ENCODE results near the gene SLC39A11. TPM values are rescaled to one million over a fixed set of nuclear protein-coding genes. Genes with fewer than 3 reads are reported as not detected.
"Not testable (repeated sequence)": the region's sequence is repeated elsewhere in the genome, so short reads cannot be mapped to it uniquely, and the experiment has no call there.

Gene SLC39A11
- total RNA-seq, 1 experiment from 2014 or later = 46.4 TPM

DNA sequence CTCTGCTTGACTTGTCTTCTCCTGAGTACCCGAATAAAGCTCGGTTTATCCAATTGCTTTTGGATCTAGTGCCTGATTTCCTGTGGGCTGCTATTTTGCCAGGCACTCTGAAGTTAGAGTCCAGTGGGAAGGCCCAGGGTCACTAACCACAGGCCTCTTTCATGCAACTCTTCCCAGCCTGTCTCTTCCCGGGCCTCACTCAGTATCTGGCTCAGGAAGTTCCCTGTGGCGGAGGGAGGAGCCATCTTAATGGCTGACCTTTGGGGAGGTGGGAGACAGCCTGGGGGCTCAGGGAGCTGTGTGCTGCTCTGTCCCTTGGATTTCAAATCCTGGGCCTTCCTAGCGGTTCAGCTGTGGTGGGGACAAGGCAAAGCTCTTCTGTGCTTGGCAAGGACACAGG lies 328.5 kb downstream of the SLC39A11 start:
- H3K4me3 ChIP-seq (replicated peaks in 1 of 2; ENCODE audit: low read depth in 1 of 2, low read length in 2 of 2) = no peak overlapping the region
- H3K79me2 ChIP-seq (ENCODE audit: insufficient read depth, low read length) = no peaks in the 10 kb centered on the region
- no peaks in the 10 kb centered on the region for H3K9me2 ChIP-seq (ENCODE audit: insufficient read depth)
- no peaks in the 10 kb centered on the region for H3K4me1 ChIP-seq (ENCODE audit: control insufficient read depth in 1 of 2, insufficient read depth in 2 of 2, low read length in 2 of 2)
- DNase-seq (ENCODE audit: low read depth, low spot score) (no peak), ATAC-seq (no peak)
- CTCF ChIA-PET = no interaction called here
- TF ChIP-seq RAD21 (IDR thresholded peaks at IDR 0.05; ENCODE audit: low read depth) = no peak
- no peak for TF ChIP-seq JUND (IDR thresholded peaks at IDR 0.05)
- TF ChIP-seq REST (IDR thresholded peaks at IDR 0.05; ENCODE audit: low read depth) = no peak
- TF ChIP-seq CTCF (IDR thresholded peaks at IDR 0.05 in 2 of 3, conservative IDR thresholded peaks at IDR 0.05 in 1 of 3; ENCODE audit: borderline replicate concordance in 1 of 3, insufficient read depth in 1 of 3, low read depth in 2 of 3, low read length in 2 of 3) = no peak
- no peak for TF ChIP-seq EZH2 (IDR thresholded peaks at IDR 0.05)
- TF ChIP-seq FOSL1 (IDR thresholded peaks at IDR 0.05; ENCODE audit: low read depth) = no peak
- no peak for TF ChIP-seq CBX3 (IDR thresholded peaks at IDR 0.05; ENCODE audit: low read depth)
- TF ChIP-seq CEBPB (IDR thresholded peaks at IDR 0.05; ENCODE audit: low read depth) = no peak
- TF ChIP-seq, protein P1, sequence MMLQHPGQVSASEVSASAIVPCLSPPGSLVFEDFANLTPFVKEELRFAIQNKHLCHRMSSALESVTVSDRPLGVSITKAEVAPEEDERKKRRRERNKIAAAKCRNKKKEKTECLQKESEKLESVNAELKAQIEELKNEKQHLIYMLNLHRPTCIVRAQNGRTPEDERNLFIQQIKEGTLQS (IDR thresholded peaks at IDR 0.05) = no peak
- TF ChIP-seq SP1 (IDR thresholded peaks at IDR 0.05; ENCODE audit: low read depth) = no peak
- no peak for TF ChIP-seq ZNF274 (IDR thresholded peaks at IDR 0.05; ENCODE audit: low read depth, low read length)
- POLR2A ChIA-PET = no interaction called here
- no peak overlapping the region for H2AFZ ChIP-seq (ENCODE audit: low read depth, low read length, poor library complexity, severe bottlenecking)
- intact Hi-C loops (cut with micrococcal nuclease) = no loop called here
- H3K9ac ChIP-seq (ENCODE audit: low read length) = no peak overlapping the region
- H3K36me3 ChIP-seq (ENCODE audit: control insufficient read depth in 1 of 2, insufficient read depth in 2 of 2, low read length in 2 of 2) = no peaks in the 10 kb centered on the region
- H3K27ac ChIP-seq (ENCODE audit: low read depth, low read length) = no peak overlapping the region
- no peaks in the 10 kb centered on the region for H3K27me3 ChIP-seq (ENCODE audit: insufficient read depth, low read length)
- H4K20me1 ChIP-seq (ENCODE audit: insufficient read depth) = no peaks in the 10 kb centered on the region
- H3K4me2 ChIP-seq (ENCODE audit: low read length) = no peak overlapping the region
- H3K9me3 ChIP-seq (ENCODE audit: control insufficient read depth in 1 of 2, insufficient read depth in 1 of 2, low read depth in 1 of 2, low read length in 2 of 2) = no peaks in the 10 kb centered on the region
- RAD21 ChIA-PET (ENCODE audit: low non-redundant PET in 1 of 2, low total read pairs in 2 of 2, uncharacterized antibody in 2 of 2, unreplicated experiment in 2 of 2) = interaction anchor here in 1 of 2 experiments (0.6 kb wide), 1 partner anchor 198 kb away, joined by 4 read pairs; no protein-coding TSS in a partner anchor
- BruUV-seq (replicated peaks) = no TSS peak

DNA sequence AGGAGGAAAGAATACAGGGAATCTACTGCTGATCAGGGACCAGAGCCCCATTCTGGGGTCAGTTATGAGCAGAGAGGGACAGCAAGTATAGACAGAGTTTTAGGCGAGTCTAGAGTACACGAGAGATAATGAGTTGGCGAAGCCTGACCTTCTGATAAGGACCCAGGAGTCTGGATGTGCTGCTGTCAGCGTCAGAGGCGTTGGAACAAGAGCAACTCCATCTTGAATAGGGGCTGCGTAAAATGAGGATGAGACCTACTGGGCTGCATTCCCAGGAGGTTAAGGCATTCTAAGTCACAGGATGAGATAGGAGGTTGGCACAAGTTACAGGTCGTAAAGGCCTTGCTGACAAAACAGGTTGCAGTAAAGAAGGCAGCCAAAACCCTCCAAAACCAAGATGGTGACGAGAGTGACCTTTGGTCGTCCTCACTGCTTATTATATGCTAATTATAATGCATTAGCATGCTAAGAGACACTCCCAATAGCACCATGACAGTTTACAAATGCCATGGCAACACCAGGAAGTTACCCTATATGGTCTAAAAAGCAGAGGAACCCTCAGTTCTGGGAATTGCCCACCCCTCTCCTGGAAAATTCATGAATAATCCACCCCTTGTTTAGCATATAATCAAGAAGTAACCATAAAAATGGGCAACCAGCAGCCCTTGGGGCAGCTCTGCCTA lies 330.5 kb downstream of the SLC39A11 start:
- not testable (repeated sequence) for DNase-seq (ENCODE audit: low read depth, low spot score); BruUV-seq (replicated peaks)

More for the DNA sequence above, 330.5 kb downstream of the SLC39A11 start:
- H3K27me3 ChIP-seq (ENCODE audit: insufficient read depth, low read length); H3K9me2 ChIP-seq (ENCODE audit: insufficient read depth); H3K36me3 ChIP-seq (ENCODE audit: control insufficient read depth in 1 of 2, insufficient read depth in 2 of 2, low read length in 2 of 2); H4K20me1 ChIP-seq (ENCODE audit: insufficient read depth); H3K4me1 ChIP-seq (ENCODE audit: control insufficient read depth in 1 of 2, insufficient read depth in 2 of 2, low read length in 2 of 2); H3K9ac ChIP-seq (ENCODE audit: low read length); RAD21 ChIA-PET (ENCODE audit: low non-redundant PET in 1 of 2, low total read pairs in 2 of 2, uncharacterized antibody in 2 of 2, unreplicated experiment in 2 of 2); ATAC-seq; intact Hi-C loops (cut with micrococcal nuclease); H3K4me3 ChIP-seq (replicated peaks in 1 of 2; ENCODE audit: low read depth in 1 of 2, low read length in 2 of 2); H2AFZ ChIP-seq (ENCODE audit: low read depth, low read length, poor library complexity, severe bottlenecking); H3K9me3 ChIP-seq (ENCODE audit: control insufficient read depth in 1 of 2, insufficient read depth in 1 of 2, low read depth in 1 of 2, low read length in 2 of 2); CTCF ChIA-PET; H3K27ac ChIP-seq (ENCODE audit: low read depth, low read length); H3K79me2 ChIP-seq (ENCODE audit: insufficient read depth, low read length); POLR2A ChIA-PET; H3K4me2 ChIP-seq (ENCODE audit: low read length): not testable (repeated sequence)
